ENCODE data around the gene APOL6. TPM values are rescaled to one million over a fixed set of nuclear protein-coding genes. Genes with fewer than 3 reads are reported as not detected.

Gene APOL6
- total and polyA plus RNA-seq, 9 of the 15 experiments (the other 6 are each of a cell fraction or from before 2014, with no cell fraction given) = 0.29 to 1.2 (median 0.70) TPM

- TF ChIP-seq FOXP1 (CRISPR knock-in tag; IDR thresholded peaks at IDR 0.05) = no peak
- TF ChIP-seq TEAD2 (tag; IDR thresholded peaks at IDR 0.05) = no peak
- TF ChIP-seq ZNF263 (CRISPR knock-in tag; IDR thresholded peaks at IDR 0.05; ENCODE audit: borderline replicate concordance) = no peak
- no peak for TF ChIP-seq ZNF41 (CRISPR knock-in tag; conservative IDR thresholded peaks at IDR 0.05)
- TF ChIP-seq ESRRA (IDR thresholded peaks at IDR 0.05; ENCODE audit: borderline replicate concordance, low read depth) = peak; percentile 37; the same call in 1 of the 2 replicates
- no peak for TF ChIP-seq SIX5 (IDR thresholded peaks at IDR 0.05; ENCODE audit: borderline replicate concordance in 1 of 2, insufficient read depth in 1 of 2, low read depth in 1 of 2, low read length in 2 of 2)
- no peak for TF ChIP-seq TEAD1 (CRISPR knock-in tag; IDR thresholded peaks at IDR 0.05)
- TF ChIP-seq ZKSCAN3 (CRISPR knock-in tag; IDR thresholded peaks at IDR 0.05) = no peak
- no peak for TF ChIP-seq THRAP3 (IDR thresholded peaks at IDR 0.05; ENCODE audit: borderline replicate concordance)
- TF ChIP-seq GTF2E2 (tag; IDR thresholded peaks at IDR 0.05) = no peak
- no peak for TF ChIP-seq ETV5 (CRISPR knock-in tag; IDR thresholded peaks at IDR 0.05; ENCODE audit: low read depth)
- TF ChIP-seq PHF20 (IDR thresholded peaks at IDR 0.05; ENCODE audit: partially characterized antibody) = no peak
- TF ChIP-seq CBFA2T3 (IDR thresholded peaks at IDR 0.05) = peak; percentile 38
- TF ChIP-seq ZKSCAN8 (CRISPR knock-in tag; IDR thresholded peaks at IDR 0.05) = no peak
- TF ChIP-seq ZNF449 (CRISPR knock-in tag; IDR thresholded peaks at IDR 0.05) = no peak
- peak; percentile 58; the same call in 1 of the 2 replicates for TF ChIP-seq ATF3 (IDR thresholded peaks at IDR 0.05)
- TF ChIP-seq ATF3 (CRISPR knock-in tag; conservative IDR thresholded peaks at IDR 0.05) = no peak
- TF ChIP-seq JUN (IDR thresholded peaks at IDR 0.05; ENCODE audit: borderline replicate concordance, low read depth, low read length) = peak; percentile 38; the same call in 1 of the 2 replicates
- no peak for TF ChIP-seq JUN (CRISPR knock-in tag; IDR thresholded peaks at IDR 0.05; ENCODE audit: borderline replicate concordance)
- TF ChIP-seq NFRKB (IDR thresholded peaks at IDR 0.05; ENCODE audit: low read depth) = no peak
- no peak for TF ChIP-seq CEBPZ (IDR thresholded peaks at IDR 0.05; ENCODE audit: borderline replicate concordance, low read depth, low read length)
- TF ChIP-seq TCF7 (IDR thresholded peaks at IDR 0.05; ENCODE audit: borderline replicate concordance) = no peak
- no peak for TF ChIP-seq ZNF551 (CRISPR knock-in tag; IDR thresholded peaks at IDR 0.05)
- no peak for TF ChIP-seq SNRNP70 (optimal IDR thresholded peaks at IDR 0.05; ENCODE audit: low read depth, low read length)
- TF ChIP-seq NFE2 (IDR thresholded peaks at IDR 0.05; ENCODE audit: low read depth) = peak; percentile 76
Measured at GRCh38 chr22:35604621-35605368, 43.5 kb upstream of the APOL6 start (continued).
